Activated B cell treated with CpG ODN at 0.5 μM for 24 hours (primary cell): ENCODE measurements around the gene PCNT. TPM values are rescaled to one million over a fixed set of nuclear protein-coding genes. Genes with fewer than 3 reads are reported as not detected.

Experiments
- ATAC-seq: fragments of 200-7000 bp; cut with Tn5 transposase; one replicate; pipeline ENCODE4 v1.10.0; 2021; ENCODE audit warnings: low read depth, mild to moderate bottlenecking, moderate library complexity
- CTCF ChIA-PET: fragments of 350-600 bp; sonication (Branson Sonifier 250); formaldehyde crosslinking; loops from one replicate; lab custom pipeline; 2021; ENCODE audit warnings: antibody characterized with exemption; lab: Charles Lee
- POLR2A ChIA-PET: fragments of 350-600 bp; sonication (Branson Sonifier 250); formaldehyde crosslinking; loops from one replicate; lab custom pipeline; 2021; ENCODE audit warnings: antibody characterized with exemption; lab: Charles Lee
- DNase-seq: peaks from one replicate; pipeline ENCODE4 v3.0.0; 2022
- H3K27ac Mint-ChIP-seq: one replicate; pipeline ENCODE4 v1.8.0; 2020; ENCODE audit warnings: mixed read lengths
- H3K27me3 Mint-ChIP-seq: one replicate; pipeline ENCODE4 v1.8.0; 2021; ENCODE audit warnings: mixed read lengths
- H3K36me3 Mint-ChIP-seq: one replicate; pipeline ENCODE4 v1.8.0; 2021; ENCODE audit warnings: low read depth, mixed read lengths
- H3K4me1 Mint-ChIP-seq: one replicate; pipeline ENCODE4 v1.8.0; 2021; ENCODE audit warnings: mixed read lengths
- H3K4me3 Mint-ChIP-seq: one replicate; pipeline ENCODE4 v1.8.0; 2020; ENCODE audit warnings: mild to moderate bottlenecking, mixed read lengths
- H3K9me3 Mint-ChIP-seq: one replicate; pipeline ENCODE4 v1.8.0; 2020; ENCODE audit warnings: mixed read lengths
- CTCF ChIP-seq: fragments of 200-600 bp; IDR thresholded peaks from one replicate; pipeline ENCODE4 v1.8.0; 2022; ENCODE audit warnings: antibody characterized with exemption, mild to moderate bottlenecking
- intact Hi-C: fragments of 100-400 bp; cut with micrococcal nuclease; formaldehyde crosslinking; loops from one replicate; pipeline ENCODE4 v1.15.1; 2024
- total RNA-seq: library from RNA; stranded (reverse); gene quantifications from 2 replicates; pipeline ENCODE4 v1.2.3, GENCODE V29; 2022

PCNT gene
- total RNA-seq, 1 donor from 2014 or later, result 39.7 TPM

- Mint-ChIP-seq H3K36me3 (no peaks in the 10 kb centered on the region), H3K27ac (no peak overlapping the region), H3K27me3 (peaks cover 1% of the 10 kb centered on the region), H3K4me1 (peaks cover 4% of the 10 kb centered on the region), H3K4me3 (peak overlapping the region; percentile 69), H3K9me3 (no peaks in the 10 kb centered on the region)
- TF ChIP-seq CTCF, result no peak
- CTCF ChIA-PET, result no interaction called here
- POLR2A ChIA-PET, result interaction anchor here (0.5 to 1.8 kb wide), 3 partner anchors 28 to 210 kb away, joined by 3 to 4 read pairs (median 3); no protein-coding TSS in a partner anchor
- DNase-seq (peak; percentile 24), ATAC-seq (peak; percentile 28)
- intact Hi-C loops, result no loop called here
Observed at GRCh38 chr21:46297338-46298271, 26.4 kb upstream of the PCNT start.

- no peaks in the 10 kb centered on the region for H3K9me3 Mint-ChIP-seq
- ATAC-seq, result no peak
- no peak overlapping the region for H3K4me3 Mint-ChIP-seq
- H3K27me3 Mint-ChIP-seq, result peaks cover 1% of the 10 kb centered on the region
- intact Hi-C loops, result no loop called here
- H3K27ac Mint-ChIP-seq, result no peak overlapping the region
- H3K4me1 Mint-ChIP-seq, result peaks cover 4% of the 10 kb centered on the region
- no peak for DNase-seq
- POLR2A ChIA-PET, result no interaction called here
- no peaks in the 10 kb centered on the region for H3K36me3 Mint-ChIP-seq
- CTCF ChIA-PET, result no interaction called here
- TF ChIP-seq CTCF, result no peak
Observed at GRCh38 chr21:46299167-46299566, 24.8 kb upstream of the PCNT start.

GRCh38 chr21:46301759-46302158 lies 22.2 kb upstream of the PCNT start:
- Mint-ChIP-seq H3K27ac (no peak overlapping the region), H3K9me3 (no peaks in the 10 kb centered on the region), H3K36me3 (peaks cover 6% of the 10 kb centered on the region), H3K4me3 (no peak overlapping the region), H3K4me1 (peaks cover 2% of the 10 kb centered on the region), H3K27me3 (peaks cover 1% of the 10 kb centered on the region)
- TF ChIP-seq CTCF, result no peak
- ChIA-PET POLR2A (no interaction called here), CTCF (no interaction called here)
- no peak for ATAC-seq
- DNase-seq, result no peak
- intact Hi-C loops, result no loop called here

GRCh38 chr21:46304437-46304836 lies 19.5 kb upstream of the PCNT start:
- POLR2A ChIA-PET, result no interaction called here
- intact Hi-C loops, result no loop called here
- Mint-ChIP-seq H3K9me3 (no peaks in the 10 kb centered on the region), H3K27ac (no peak overlapping the region), H3K27me3 (no peaks in the 10 kb centered on the region), H3K36me3 (peaks cover 6% of the 10 kb centered on the region), H3K4me1 (no peaks in the 10 kb centered on the region), H3K4me3 (no peak overlapping the region)
- ATAC-seq, result no peak
- CTCF ChIA-PET, result no interaction called here
- no peak for TF ChIP-seq CTCF
- no peak for DNase-seq

- H3K4me1 Mint-ChIP-seq, result no peaks in the 10 kb centered on the region
- no peaks in the 10 kb centered on the region for H3K27me3 Mint-ChIP-seq
- no peak overlapping the region for H3K27ac Mint-ChIP-seq
- TF ChIP-seq CTCF, result no peak
- no peak for DNase-seq
- H3K9me3 Mint-ChIP-seq, result no peaks in the 10 kb centered on the region
- H3K36me3 Mint-ChIP-seq, result peaks cover 6% of the 10 kb centered on the region
- H3K4me3 Mint-ChIP-seq, result no peak overlapping the region
- ATAC-seq, result no peak
- intact Hi-C loops, result no loop called here
- POLR2A ChIA-PET, result no interaction called here
- CTCF ChIA-PET, result no interaction called here
Observed at GRCh38 chr21:46304955-46305354, 19.0 kb upstream of the PCNT start.
